NCI-H345 treated with DMSO at 0.1 percent for 48 hours (cell line): ENCODE data around the gene KCNH8.
A peak's percentile ranks its signal among the peaks of the same experiment; 100 is the strongest.

ENCODE experiments used
- DNase-seq: peaks from one replicate; lab custom pipeline; 2025; ENCODE audit not compliant: unreplicated experiment; lab: John Stamatoyannopoulos, UW

The KCNH8 gene

GRCh38 chr3:19248767-19249166 lies 100.5 kb downstream of the KCNH8 start:
- DNase-seq = no peak

GRCh38 chr3:19250959-19251610 lies 102.8 kb downstream of the KCNH8 start:
- no peak for DNase-seq

GRCh38 chr3:19254189-19254588 lies 105.9 kb downstream of the KCNH8 start:
- no peak for DNase-seq

- no peak for DNase-seq
These were observed 106.6 kb downstream of the KCNH8 start for GRCh38 chr3:19254784-19255338.

GRCh38 chr3:19256313-19256712 lies 108.0 kb downstream of the KCNH8 start:
- no peak for DNase-seq

GRCh38 chr3:19263606-19264005 lies 115.3 kb downstream of the KCNH8 start:
- DNase-seq = no peak

GRCh38 chr3:19264424-19264823 lies 116.1 kb downstream of the KCNH8 start:
- DNase-seq = no peak

- no peak for DNase-seq
These were observed 118.7 kb downstream of the KCNH8 start for GRCh38 chr3:19267040-19267439.

- no peak for DNase-seq
These were observed 122.2 kb downstream of the KCNH8 start for GRCh38 chr3:19270481-19270880.

- DNase-seq = no peak
These were observed 124.0 kb downstream of the KCNH8 start for GRCh38 chr3:19272296-19272695.

GRCh38 chr3:19273091-19273490 lies 124.8 kb downstream of the KCNH8 start:
- no peak for DNase-seq

GRCh38 chr3:19274576-19274975 lies 126.3 kb downstream of the KCNH8 start:
- DNase-seq = no peak

- DNase-seq = no peak
These were observed 136.7 kb downstream of the KCNH8 start for GRCh38 chr3:19284974-19285373.

GRCh38 chr3:19293295-19293694 lies 145.0 kb downstream of the KCNH8 start:
- DNase-seq = no peak

- no peak for DNase-seq
These were observed 146.9 kb downstream of the KCNH8 start for GRCh38 chr3:19295208-19295607.

GRCh38 chr3:19331931-19332330 lies 183.6 kb downstream of the KCNH8 start:
- DNase-seq = no peak

- no peak for DNase-seq
These were observed 185.8 kb downstream of the KCNH8 start for GRCh38 chr3:19334120-19334519.

GRCh38 chr3:19338769-19339168 lies 190.5 kb downstream of the KCNH8 start:
- DNase-seq = no peak

GRCh38 chr3:19342389-19342788 lies 194.1 kb downstream of the KCNH8 start:
- peak; percentile 19 for DNase-seq

- DNase-seq = no peak
These were observed 198.4 kb downstream of the KCNH8 start for GRCh38 chr3:19346759-19347158.

- no peak for DNase-seq
These were observed 199.4 kb downstream of the KCNH8 start for GRCh38 chr3:19347671-19348070.

- DNase-seq = no peak
These were observed 200.2 kb downstream of the KCNH8 start for GRCh38 chr3:19348500-19348899.

GRCh38 chr3:19348941-19349564 lies 200.7 kb downstream of the KCNH8 start:
- no peak for DNase-seq
